ENCODE measurements around the gene GMFB. TPM values are rescaled to one million over a fixed set of nuclear protein-coding genes. Genes with fewer than 3 reads are reported as not detected.

The GMFB gene
- total RNA-seq, 1 donor = 142 TPM

- no peak for DNase-seq (ENCODE audit: low read depth)
- TF ChIP-seq, protein P1, sequence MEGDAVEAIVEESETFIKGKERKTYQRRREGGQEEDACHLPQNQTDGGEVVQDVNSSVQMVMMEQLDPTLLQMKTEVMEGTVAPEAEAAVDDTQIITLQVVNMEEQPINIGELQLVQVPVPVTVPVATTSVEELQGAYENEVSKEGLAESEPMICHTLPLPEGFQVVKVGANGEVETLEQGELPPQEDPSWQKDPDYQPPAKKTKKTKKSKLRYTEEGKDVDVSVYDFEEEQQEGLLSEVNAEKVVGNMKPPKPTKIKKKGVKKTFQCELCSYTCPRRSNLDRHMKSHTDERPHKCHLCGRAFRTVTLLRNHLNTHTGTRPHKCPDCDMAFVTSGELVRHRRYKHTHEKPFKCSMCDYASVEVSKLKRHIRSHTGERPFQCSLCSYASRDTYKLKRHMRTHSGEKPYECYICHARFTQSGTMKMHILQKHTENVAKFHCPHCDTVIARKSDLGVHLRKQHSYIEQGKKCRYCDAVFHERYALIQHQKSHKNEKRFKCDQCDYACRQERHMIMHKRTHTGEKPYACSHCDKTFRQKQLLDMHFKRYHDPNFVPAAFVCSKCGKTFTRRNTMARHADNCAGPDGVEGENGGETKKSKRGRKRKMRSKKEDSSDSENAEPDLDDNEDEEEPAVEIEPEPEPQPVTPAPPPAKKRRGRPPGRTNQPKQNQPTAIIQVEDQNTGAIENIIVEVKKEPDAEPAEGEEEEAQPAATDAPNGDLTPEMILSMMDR (IDR thresholded peaks at IDR 0.05; ENCODE audit: insufficient read depth, low read depth, low read length) = no peak
- H3K4me3 ChIP-seq (ENCODE audit: low read depth, low read length) = peak overlapping the region; percentile 75
Measured at GRCh38 chr14:54489318-54489683, 521 bp upstream of the GMFB start.

DNA sequence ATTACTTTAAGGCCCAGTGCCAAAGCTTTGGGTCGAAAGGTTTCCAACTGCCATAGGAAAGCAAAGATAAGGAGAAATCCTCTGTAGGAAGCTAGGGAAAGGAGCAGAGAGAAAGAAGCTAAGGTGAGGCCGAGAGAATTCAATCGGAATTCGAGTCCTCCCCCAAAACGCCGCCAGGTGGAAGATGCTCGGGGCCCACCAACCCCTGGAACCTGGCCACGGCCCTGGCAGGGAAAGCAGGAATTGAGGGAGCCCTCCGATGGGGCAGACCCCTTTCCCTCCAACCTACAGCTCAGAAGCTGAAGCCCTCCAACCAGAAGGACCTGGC, 498 bp downstream of the GMFB start:
- DNase-seq (ENCODE audit: low read depth) = no peak
- TF ChIP-seq, protein P1 (IDR thresholded peaks at IDR 0.05; ENCODE audit: insufficient read depth, low read depth, low read length) = peak; percentile 4
- H3K4me3 ChIP-seq (ENCODE audit: low read depth, low read length) = peak overlapping the region; percentile 75

DNA sequence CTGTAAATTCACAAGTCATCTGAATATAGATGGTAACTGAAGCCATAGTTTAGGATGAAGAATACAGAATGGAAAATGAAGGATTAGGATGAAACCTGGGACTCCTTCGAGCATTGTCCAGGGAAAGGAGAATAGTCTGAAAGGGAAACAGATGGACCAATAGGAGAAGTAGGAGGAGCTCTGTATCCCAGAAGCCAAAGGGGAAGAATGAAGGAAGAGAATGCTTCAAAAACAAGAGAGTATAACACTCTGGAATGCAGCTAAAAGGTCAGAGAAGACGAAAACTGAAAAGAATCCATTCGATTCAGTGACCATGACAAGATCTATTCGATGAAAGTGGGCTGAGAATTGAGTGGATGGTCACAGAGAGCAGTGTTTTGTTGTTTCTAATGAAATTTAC, 1.0 kb downstream of the GMFB start:
- TF ChIP-seq, protein P1 (IDR thresholded peaks at IDR 0.05; ENCODE audit: insufficient read depth, low read depth, low read length) = no peak
- DNase-seq (ENCODE audit: low read depth) = peak; percentile 51

DNA sequence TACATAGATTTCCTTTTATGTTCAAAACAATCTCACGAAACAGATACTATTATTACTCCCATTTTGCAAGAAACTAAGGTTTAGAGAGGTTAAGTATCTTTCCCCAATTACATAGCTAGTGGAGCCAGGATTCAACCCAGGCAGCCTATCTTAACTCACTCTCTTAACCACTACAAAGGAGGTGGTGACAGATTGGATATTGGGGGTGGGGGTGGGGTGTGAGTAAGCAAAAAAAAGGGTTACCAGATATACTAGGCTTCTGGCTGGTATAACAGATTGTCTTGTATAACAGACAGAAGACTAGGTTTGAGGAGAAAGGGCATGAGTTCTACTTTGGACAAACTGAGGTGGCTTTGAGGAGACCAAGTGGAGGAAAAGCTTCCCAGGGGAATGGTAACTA, 2.1 kb downstream of the GMFB start:
- DNase-seq (ENCODE audit: low read depth) = peak; percentile 16
- H3K4me3 ChIP-seq (ENCODE audit: low read depth, low read length) = no peak overlapping the region
- TF ChIP-seq, protein P1 (IDR thresholded peaks at IDR 0.05; ENCODE audit: insufficient read depth, low read depth, low read length) = no peak

More for the DNA sequence above, 1.0 kb downstream of the GMFB start:
- H3K4me3 ChIP-seq (ENCODE audit: low read depth, low read length) = peak overlapping the region; percentile 75

DNA sequence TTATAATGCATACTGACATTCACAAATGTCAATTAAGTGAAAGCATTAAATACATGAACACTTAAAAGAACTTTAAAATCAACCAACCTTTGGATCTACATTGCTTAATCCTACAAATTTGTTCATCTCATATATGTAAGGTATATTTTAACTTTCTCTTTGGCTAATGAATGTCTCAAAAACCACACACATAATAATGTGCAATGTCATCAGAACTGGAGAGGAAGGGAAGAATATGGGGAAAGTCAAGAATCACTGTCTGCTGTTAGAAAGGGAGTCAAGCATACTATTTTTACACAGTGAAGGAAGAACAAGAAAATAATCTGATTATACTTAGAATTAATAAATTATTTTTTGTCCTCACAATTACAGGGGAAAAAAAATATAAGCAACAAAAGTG, 4.9 kb downstream of the GMFB start:
- no peak for DNase-seq (ENCODE audit: low read depth)
- H3K4me3 ChIP-seq (ENCODE audit: low read depth, low read length) = no peak overlapping the region
- TF ChIP-seq, protein P1 (IDR thresholded peaks at IDR 0.05; ENCODE audit: insufficient read depth, low read depth, low read length) = no peak

- no peak overlapping the region for H3K4me3 ChIP-seq (ENCODE audit: low read depth, low read length)
- DNase-seq (ENCODE audit: low read depth) = no peak
- TF ChIP-seq, protein P1 (IDR thresholded peaks at IDR 0.05; ENCODE audit: insufficient read depth, low read depth, low read length) = no peak
Measured at GRCh38 chr14:54483073-54483745, 5.6 kb downstream of the GMFB start.

DNA sequence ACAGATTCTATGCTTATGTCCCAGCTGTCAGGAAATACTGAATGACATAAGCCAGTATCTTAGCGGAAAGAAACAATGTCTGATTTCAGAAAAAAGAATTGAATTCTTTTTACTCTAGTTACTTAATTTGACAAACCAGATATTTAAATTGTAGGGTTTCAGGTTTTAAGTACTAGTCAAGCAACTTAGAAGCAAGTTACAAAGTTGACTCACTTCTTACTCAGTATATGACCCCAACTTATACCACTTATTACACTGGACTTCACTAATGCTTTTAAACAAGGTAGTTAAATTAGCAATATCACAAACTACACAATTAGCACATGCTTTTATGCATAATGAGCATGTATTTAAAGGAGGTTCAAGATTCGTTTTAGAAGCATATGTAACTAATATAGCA, 7.1 kb downstream of the GMFB start:
- TF ChIP-seq, protein P1 (IDR thresholded peaks at IDR 0.05; ENCODE audit: insufficient read depth, low read depth, low read length) = no peak
- no peak for DNase-seq (ENCODE audit: low read depth)
- no peak overlapping the region for H3K4me3 ChIP-seq (ENCODE audit: low read depth, low read length)

All from fibroblast of villous mesenchyme (primary cell).